ENCODE results near the gene TMEM132A.

TMEM132A gene

DNA sequence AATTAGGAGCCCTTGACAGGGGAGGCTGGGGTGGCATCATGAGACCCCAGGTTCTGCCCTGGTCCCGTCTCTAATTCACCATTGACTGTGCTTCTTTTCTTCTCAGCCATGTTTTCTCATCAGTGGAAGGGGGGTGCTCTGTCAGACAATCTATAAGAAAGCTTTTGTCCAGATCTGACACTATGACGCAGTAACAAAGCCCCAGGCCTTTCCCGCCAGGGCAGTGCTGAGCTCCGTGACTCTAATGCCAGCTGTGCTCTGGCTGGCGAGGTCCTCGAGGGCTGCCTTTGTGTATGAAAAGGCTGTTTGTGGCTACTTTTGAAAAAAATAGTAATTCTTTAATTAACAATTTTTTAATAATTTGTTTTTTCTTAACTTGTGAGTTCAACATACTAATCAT, 50.5 kb downstream of the TMEM132A start:
- no peak for DNase-seq (ENCODE audit: low spot score)
- Histone ChIP-seq H3K36me3 (ENCODE audit: low read depth) (no peaks in the 10 kb centered on the region), H3K9me3 (ENCODE audit: severe bottlenecking) (no peaks in the 10 kb centered on the region), H3K27ac (ENCODE audit: poor library complexity, severe bottlenecking) (no peak overlapping the region), H3K4me3 (ENCODE audit: severe bottlenecking) (no peak overlapping the region), H3K27me3 (ENCODE audit: insufficient read depth, poor library complexity, severe bottlenecking) (no peaks in the 10 kb centered on the region), H3K4me1 (ENCODE audit: insufficient read depth, poor library complexity, severe bottlenecking) (peaks cover 4% of the 10 kb centered on the region)
- no peak for ATAC-seq (ENCODE audit: low read depth)
- no peak for TF ChIP-seq CTCF (IDR thresholded peaks at IDR 0.05; ENCODE audit: poor library complexity, severe bottlenecking)

DNA sequence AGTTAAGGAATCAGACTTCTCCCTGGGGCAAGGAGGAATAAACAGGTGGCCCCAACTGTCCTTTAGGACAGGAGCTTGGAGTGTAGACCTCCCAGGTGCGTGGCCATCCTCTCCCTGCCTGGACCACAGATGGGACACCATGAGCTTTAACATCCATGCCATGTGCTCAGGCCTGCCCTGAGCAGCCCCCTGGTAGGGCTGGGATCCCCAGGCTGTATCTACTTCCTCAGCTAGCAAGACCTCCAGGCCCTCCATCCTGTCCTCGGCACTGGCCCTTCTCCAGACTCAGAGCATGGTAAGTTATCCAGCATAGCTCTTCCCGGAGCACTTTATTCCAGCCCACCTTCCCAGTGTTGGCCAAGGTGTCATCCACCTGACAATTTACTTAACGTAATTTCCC, 53.0 kb downstream of the TMEM132A start:
- Histone ChIP-seq H3K4me3 (ENCODE audit: severe bottlenecking) (no peak overlapping the region), H3K9me3 (ENCODE audit: severe bottlenecking) (no peaks in the 10 kb centered on the region), H3K4me1 (ENCODE audit: insufficient read depth, poor library complexity, severe bottlenecking) (peaks cover 4% of the 10 kb centered on the region), H3K36me3 (ENCODE audit: low read depth) (no peaks in the 10 kb centered on the region), H3K27me3 (ENCODE audit: insufficient read depth, poor library complexity, severe bottlenecking) (no peaks in the 10 kb centered on the region), H3K27ac (ENCODE audit: poor library complexity, severe bottlenecking) (no peak overlapping the region)
- TF ChIP-seq CTCF (IDR thresholded peaks at IDR 0.05; ENCODE audit: poor library complexity, severe bottlenecking) = no peak
- DNase-seq (ENCODE audit: low spot score) (no peak), ATAC-seq (ENCODE audit: low read depth) (no peak)

GRCh38 chr11:60977836-60978235, 53.6 kb downstream of the TMEM132A start:
- Histone ChIP-seq H3K9me3 (ENCODE audit: severe bottlenecking) (no peaks in the 10 kb centered on the region), H3K4me1 (ENCODE audit: insufficient read depth, poor library complexity, severe bottlenecking) (peaks cover 4% of the 10 kb centered on the region), H3K27me3 (ENCODE audit: insufficient read depth, poor library complexity, severe bottlenecking) (no peaks in the 10 kb centered on the region), H3K27ac (ENCODE audit: poor library complexity, severe bottlenecking) (no peak overlapping the region), H3K4me3 (ENCODE audit: severe bottlenecking) (no peak overlapping the region), H3K36me3 (ENCODE audit: low read depth) (no peaks in the 10 kb centered on the region)
- no peak for TF ChIP-seq CTCF (IDR thresholded peaks at IDR 0.05; ENCODE audit: poor library complexity, severe bottlenecking)
- ATAC-seq (ENCODE audit: low read depth) (no peak), DNase-seq (ENCODE audit: low spot score) (no peak)

GRCh38 chr11:60978546-60979380, 54.5 kb downstream of the TMEM132A start:
- ATAC-seq (ENCODE audit: low read depth) (peak; percentile 48; the same call in 2 of the 3 replicates), DNase-seq (ENCODE audit: low spot score) (no peak)
- H3K4me3 ChIP-seq (ENCODE audit: severe bottlenecking) = no peak overlapping the region
- H3K27ac ChIP-seq (ENCODE audit: poor library complexity, severe bottlenecking) = no peak overlapping the region
- TF ChIP-seq CTCF (IDR thresholded peaks at IDR 0.05; ENCODE audit: poor library complexity, severe bottlenecking) = no peak
- no peaks in the 10 kb centered on the region for H3K9me3 ChIP-seq (ENCODE audit: severe bottlenecking)
- H3K36me3 ChIP-seq (ENCODE audit: low read depth) = no peaks in the 10 kb centered on the region
- H3K4me1 ChIP-seq (ENCODE audit: insufficient read depth, poor library complexity, severe bottlenecking) = peaks cover 4% of the 10 kb centered on the region
- H3K27me3 ChIP-seq (ENCODE audit: insufficient read depth, poor library complexity, severe bottlenecking) = no peaks in the 10 kb centered on the region

GRCh38 chr11:60981515-60981914, 57.3 kb downstream of the TMEM132A start:
- no peak overlapping the region for H3K27ac ChIP-seq (ENCODE audit: poor library complexity, severe bottlenecking)
- H3K27me3 ChIP-seq (ENCODE audit: insufficient read depth, poor library complexity, severe bottlenecking) = no peaks in the 10 kb centered on the region
- DNase-seq (ENCODE audit: low spot score) = no peak
- no peaks in the 10 kb centered on the region for H3K36me3 ChIP-seq (ENCODE audit: low read depth)
- H3K4me1 ChIP-seq (ENCODE audit: insufficient read depth, poor library complexity, severe bottlenecking) = peaks cover 12% of the 10 kb centered on the region
- H3K9me3 ChIP-seq (ENCODE audit: severe bottlenecking) = no peaks in the 10 kb centered on the region
- H3K4me3 ChIP-seq (ENCODE audit: severe bottlenecking) = no peak overlapping the region
- ATAC-seq (ENCODE audit: low read depth) = no peak
- TF ChIP-seq CTCF (IDR thresholded peaks at IDR 0.05; ENCODE audit: poor library complexity, severe bottlenecking) = no peak
